ENCODE measurements around the gene GABRG3.

DNA sequence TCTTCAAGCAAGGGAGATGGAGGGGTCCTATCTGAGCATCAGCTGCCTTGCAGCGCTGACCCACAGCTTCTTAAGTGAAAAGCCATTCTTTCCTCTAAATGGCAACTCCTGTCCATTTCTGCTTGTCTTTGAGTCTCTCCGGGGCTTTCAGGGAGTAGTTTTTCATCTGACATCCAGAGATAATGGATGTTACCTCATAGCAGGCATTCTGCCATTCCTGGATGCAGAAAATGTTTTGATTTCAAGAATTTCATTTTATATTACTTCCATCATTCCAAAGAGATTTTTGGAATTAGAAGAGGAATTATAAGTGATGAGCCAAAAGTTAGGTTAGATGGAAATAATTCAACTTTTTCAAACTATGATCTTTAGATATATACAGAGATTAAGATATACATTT is 44.9 kb upstream of the GABRG3 start:
- TF ChIP-seq, protein P1, sequence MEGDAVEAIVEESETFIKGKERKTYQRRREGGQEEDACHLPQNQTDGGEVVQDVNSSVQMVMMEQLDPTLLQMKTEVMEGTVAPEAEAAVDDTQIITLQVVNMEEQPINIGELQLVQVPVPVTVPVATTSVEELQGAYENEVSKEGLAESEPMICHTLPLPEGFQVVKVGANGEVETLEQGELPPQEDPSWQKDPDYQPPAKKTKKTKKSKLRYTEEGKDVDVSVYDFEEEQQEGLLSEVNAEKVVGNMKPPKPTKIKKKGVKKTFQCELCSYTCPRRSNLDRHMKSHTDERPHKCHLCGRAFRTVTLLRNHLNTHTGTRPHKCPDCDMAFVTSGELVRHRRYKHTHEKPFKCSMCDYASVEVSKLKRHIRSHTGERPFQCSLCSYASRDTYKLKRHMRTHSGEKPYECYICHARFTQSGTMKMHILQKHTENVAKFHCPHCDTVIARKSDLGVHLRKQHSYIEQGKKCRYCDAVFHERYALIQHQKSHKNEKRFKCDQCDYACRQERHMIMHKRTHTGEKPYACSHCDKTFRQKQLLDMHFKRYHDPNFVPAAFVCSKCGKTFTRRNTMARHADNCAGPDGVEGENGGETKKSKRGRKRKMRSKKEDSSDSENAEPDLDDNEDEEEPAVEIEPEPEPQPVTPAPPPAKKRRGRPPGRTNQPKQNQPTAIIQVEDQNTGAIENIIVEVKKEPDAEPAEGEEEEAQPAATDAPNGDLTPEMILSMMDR (IDR thresholded peaks at IDR 0.05; ENCODE audit: poor library complexity): no peak
- no peak for TF ChIP-seq EZH2phosphoT487 (IDR thresholded peaks at IDR 0.05; ENCODE audit: low read depth, severe bottlenecking, unreplicated experiment)
